DND-41 (cell line): ENCODE results near the gene WDR89.

Source experiments
- EZH2 ChIP-seq: IDR thresholded peaks from 3 replicates; pipeline ENCODE4 v1.6.1; 2012; ENCODE audit warnings: borderline replicate concordance, low read depth, mild to moderate bottlenecking, moderate library complexity, low read length, inconsistent platforms; ENCODE audit not compliant: severe bottlenecking
- TF ChIP-seq, protein P1 (sequence below): IDR thresholded peaks from 2 replicates; pipeline ENCODE4 v1.5.1; 2012; ENCODE audit warnings: borderline replicate concordance, low read length, moderate library complexity, mild to moderate bottlenecking; ENCODE audit not compliant: poor library complexity, severe bottlenecking; ENCODE audit errors: extremely low read depth

DNA sequence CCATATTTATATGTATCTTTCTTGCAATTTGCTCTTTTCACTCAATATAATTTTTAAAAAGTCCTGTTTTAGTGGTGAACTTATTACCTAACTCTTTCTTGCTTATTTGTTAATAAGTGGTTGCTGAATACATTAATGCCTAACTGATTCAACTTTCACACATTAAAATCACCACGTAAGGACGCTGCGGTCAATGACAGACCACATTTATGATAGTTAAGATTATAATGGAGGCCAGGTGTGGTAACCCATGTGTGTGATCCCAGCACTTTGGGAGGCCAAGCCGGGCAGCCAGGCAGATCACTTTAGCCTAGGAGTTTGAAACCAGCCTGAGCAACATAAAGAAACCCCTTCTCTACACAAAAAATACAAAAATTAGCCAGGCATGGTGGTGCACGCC lies 37.0 kb downstream of the WDR89 start:
- TF ChIP-seq, protein P1, sequence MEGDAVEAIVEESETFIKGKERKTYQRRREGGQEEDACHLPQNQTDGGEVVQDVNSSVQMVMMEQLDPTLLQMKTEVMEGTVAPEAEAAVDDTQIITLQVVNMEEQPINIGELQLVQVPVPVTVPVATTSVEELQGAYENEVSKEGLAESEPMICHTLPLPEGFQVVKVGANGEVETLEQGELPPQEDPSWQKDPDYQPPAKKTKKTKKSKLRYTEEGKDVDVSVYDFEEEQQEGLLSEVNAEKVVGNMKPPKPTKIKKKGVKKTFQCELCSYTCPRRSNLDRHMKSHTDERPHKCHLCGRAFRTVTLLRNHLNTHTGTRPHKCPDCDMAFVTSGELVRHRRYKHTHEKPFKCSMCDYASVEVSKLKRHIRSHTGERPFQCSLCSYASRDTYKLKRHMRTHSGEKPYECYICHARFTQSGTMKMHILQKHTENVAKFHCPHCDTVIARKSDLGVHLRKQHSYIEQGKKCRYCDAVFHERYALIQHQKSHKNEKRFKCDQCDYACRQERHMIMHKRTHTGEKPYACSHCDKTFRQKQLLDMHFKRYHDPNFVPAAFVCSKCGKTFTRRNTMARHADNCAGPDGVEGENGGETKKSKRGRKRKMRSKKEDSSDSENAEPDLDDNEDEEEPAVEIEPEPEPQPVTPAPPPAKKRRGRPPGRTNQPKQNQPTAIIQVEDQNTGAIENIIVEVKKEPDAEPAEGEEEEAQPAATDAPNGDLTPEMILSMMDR, result no peak
- TF ChIP-seq EZH2, result no peak
